ENCODE measurements around the gene COL9A3. TPM values are rescaled to one million over a fixed set of nuclear protein-coding genes. Genes with fewer than 3 reads are reported as not detected.

COL9A3 gene
- total and polyA plus RNA-seq, 2 of the 8 experiments (the other 6 are each of a cell fraction or from before 2014, with no cell fraction given) = 21.7 to 80.1 TPM

DNA sequence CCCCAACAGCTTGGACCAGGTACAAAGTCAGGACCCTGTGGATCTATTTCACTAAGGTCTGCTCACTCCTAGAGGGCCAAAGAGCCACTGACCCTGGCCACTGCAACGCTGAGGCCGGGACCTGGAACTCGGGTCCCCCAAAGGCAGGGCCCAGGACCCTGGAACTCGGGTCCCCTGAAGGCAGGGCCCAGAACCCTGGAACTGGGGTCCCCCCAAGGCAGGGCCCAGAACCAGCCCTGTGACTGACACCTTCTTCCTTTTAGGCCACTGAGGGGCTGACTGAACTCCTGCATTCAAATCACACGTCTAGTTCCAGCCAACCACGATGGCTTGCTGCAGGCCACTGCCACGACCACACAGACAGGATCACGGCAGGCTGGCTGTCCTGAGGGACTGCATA is 35.3 kb downstream of the COL9A3 start:
- Histone ChIP-seq H3K23me2 (ENCODE audit: low read depth, low read length) (no peaks in the 10 kb centered on the region), H3K4me2 (ENCODE audit: insufficient read depth in 1 of 2, low read depth in 2 of 2, low read length in 2 of 2) (no peak overlapping the region), H4K8ac (ENCODE audit: extremely low read depth, insufficient read depth, low read length) (no peak overlapping the region), H3K4ac (replicated peaks; ENCODE audit: insufficient read length, low read depth, low read length) (no peak overlapping the region), H3K23ac (ENCODE audit: insufficient read length) (no peak overlapping the region), H2BK12ac (ENCODE audit: low read depth, low read length) (no peak overlapping the region), H3K4me3 (ENCODE audit: extremely low read depth in 1 of 4, insufficient read depth in 2 of 4, low read depth in 3 of 4, low read length in 4 of 4) (no peak overlapping the region), H3K27me3 (replicated peaks in 1 of 4; ENCODE audit: control insufficient read depth in 3 of 4, extremely low read depth in 1 of 4, insufficient read depth in 3 of 4, low read length in 3 of 4) (no peaks in the 10 kb centered on the region), H3K27ac (ENCODE audit: low read depth, low read length) (no peak overlapping the region), H3K14ac (ENCODE audit: insufficient read length) (no peak overlapping the region), H3K9ac (replicated peaks in 1 of 4; ENCODE audit: extremely low read depth in 1 of 4, low read depth in 3 of 4, low read length in 3 of 4) (no peak overlapping the region), H4K5ac (ENCODE audit: insufficient read length, low read depth, low read length) (no peak overlapping the region), H3K36me3 (ENCODE audit: control insufficient read depth in 2 of 4, insufficient read depth in 4 of 4, low read length in 3 of 4) (peaks cover 3 to 26% (median 16%) of the 10 kb centered on the region in 4 experiments; a peak in 7 of 8 replicates), H4K91ac (replicated peaks; ENCODE audit: insufficient read length, low read length) (no peak overlapping the region), H3K56ac (replicated peaks; ENCODE audit: insufficient read length, low read depth, low read length) (no peak overlapping the region), H2AK5ac (ENCODE audit: low read depth, low read length) (no peak overlapping the region), H3K4me1 (replicated peaks in 1 of 4; ENCODE audit: control insufficient read depth in 3 of 4, insufficient read depth in 4 of 4, low read length in 3 of 4) (no peaks in the 10 kb centered on the region), H2AFZ (ENCODE audit: low read length) (no peak overlapping the region), H3K9me3 (ENCODE audit: insufficient read depth in 2 of 2, low read depth in 1 of 2, low read length in 1 of 2) (no peaks in the 10 kb centered on the region), H2BK15ac (ENCODE audit: low read length) (no peak overlapping the region), H2BK120ac (replicated peaks; ENCODE audit: low read depth, low read length) (no peak overlapping the region), H3K18ac (ENCODE audit: extremely low read depth, low read length) (no peak overlapping the region), H2BK5ac (ENCODE audit: low read depth, low read length) (no peak overlapping the region), H3K79me1 (ENCODE audit: low read depth, low read length) (peaks cover 2% of the 10 kb centered on the region; the same call in 1 of the 2 replicates), H2BK20ac (ENCODE audit: low read length) (no peak overlapping the region), H3K79me2 (ENCODE audit: control insufficient read depth in 1 of 2, insufficient read depth in 2 of 2, low read length in 2 of 2) (no peaks in the 10 kb centered on the region), H4K20me1 (replicated peaks in 1 of 2; ENCODE audit: control insufficient read depth in 1 of 2, insufficient read depth in 2 of 2, low read length in 2 of 2) (peaks cover 8 to 9% of the 10 kb centered on the region in 2 experiments)
- CTCF ChIA-PET (ENCODE audit: partially characterized antibody) = interaction anchor here (1.4 kb wide), 1 partner anchor 20 kb away, joined by 4 read pairs; no protein-coding TSS in a partner anchor
- DNase-seq (ENCODE audit: low read depth in 1 of 2, low spot score in 2 of 2) (no peak), FAIRE-seq (no peak)
- TF ChIP-seq TBP (IDR thresholded peaks at IDR 0.05; ENCODE audit: low read depth, low read length) (no peak), SAP30 (IDR thresholded peaks at IDR 0.05; ENCODE audit: insufficient read depth, insufficient replicate concordance, low read length) (no peak), GTF2F1 (IDR thresholded peaks at IDR 0.05; ENCODE audit: borderline replicate concordance, low read depth, low read length) (no peak), HDAC6 (IDR thresholded peaks at IDR 0.05; ENCODE audit: low read depth, low read length) (no peak), SRF (IDR thresholded peaks at IDR 0.05; ENCODE audit: low read depth, low read length) (no peak), CTBP2 (IDR thresholded peaks at IDR 0.05; ENCODE audit: borderline replicate concordance, insufficient read depth, insufficient read length, low read length) (no peak), EP300 (IDR thresholded peaks at IDR 0.05; ENCODE audit: borderline replicate concordance in 1 of 2, low read depth in 2 of 2, low read length in 2 of 2) (no peak), EZH2 (IDR thresholded peaks at IDR 0.05; ENCODE audit: low read depth, low read length, severe bottlenecking) (no peak), BACH1 (IDR thresholded peaks at IDR 0.05; ENCODE audit: low read length) (no peak), MAFK (IDR thresholded peaks at IDR 0.05; ENCODE audit: low read depth, low read length) (no peak)
- TF ChIP-seq, protein P1, sequence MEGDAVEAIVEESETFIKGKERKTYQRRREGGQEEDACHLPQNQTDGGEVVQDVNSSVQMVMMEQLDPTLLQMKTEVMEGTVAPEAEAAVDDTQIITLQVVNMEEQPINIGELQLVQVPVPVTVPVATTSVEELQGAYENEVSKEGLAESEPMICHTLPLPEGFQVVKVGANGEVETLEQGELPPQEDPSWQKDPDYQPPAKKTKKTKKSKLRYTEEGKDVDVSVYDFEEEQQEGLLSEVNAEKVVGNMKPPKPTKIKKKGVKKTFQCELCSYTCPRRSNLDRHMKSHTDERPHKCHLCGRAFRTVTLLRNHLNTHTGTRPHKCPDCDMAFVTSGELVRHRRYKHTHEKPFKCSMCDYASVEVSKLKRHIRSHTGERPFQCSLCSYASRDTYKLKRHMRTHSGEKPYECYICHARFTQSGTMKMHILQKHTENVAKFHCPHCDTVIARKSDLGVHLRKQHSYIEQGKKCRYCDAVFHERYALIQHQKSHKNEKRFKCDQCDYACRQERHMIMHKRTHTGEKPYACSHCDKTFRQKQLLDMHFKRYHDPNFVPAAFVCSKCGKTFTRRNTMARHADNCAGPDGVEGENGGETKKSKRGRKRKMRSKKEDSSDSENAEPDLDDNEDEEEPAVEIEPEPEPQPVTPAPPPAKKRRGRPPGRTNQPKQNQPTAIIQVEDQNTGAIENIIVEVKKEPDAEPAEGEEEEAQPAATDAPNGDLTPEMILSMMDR (IDR thresholded peaks at IDR 0.05; ENCODE audit: control extremely low read depth in 1 of 3, insufficient read depth in 1 of 3, low read depth in 1 of 3, low read length in 3 of 3) = no peak
- 93% methylated on average over 8 of the region's 8 CpGs; no CpG with 5 or more reads in 1 of the 2 experiments for WGBS, 2 experiments (ENCODE audit: extremely low coverage in 1 of 2, insufficient coverage in 1 of 2, insufficient read length in 1 of 2, insufficient replicate concordance in 2 of 2, low coverage in 1 of 2, low lambda C conversion rate in 2 of 2, missing lambda C conversion rate in 1 of 2)
- POLR2A ChIA-PET (ENCODE audit: partially characterized antibody) = no interaction called here

Measured in H1 (cell line).